ENCODE measurements around the gene SESN3.
A peak's percentile ranks its signal among the peaks of the same experiment; 100 is the strongest.

Gene SESN3

GRCh38 chr11:95147364-95147905 lies 83.6 kb downstream of the SESN3 start (continued):
- TF ChIP-seq ZNF292 (tag by site-specific recombination; IDR thresholded peaks at IDR 0.05; ENCODE audit: borderline replicate concordance, low read depth) (no peak), SCRT2 (tag by site-specific recombination; IDR thresholded peaks at IDR 0.05) (no peak), ZNF600 (tag by site-specific recombination; IDR thresholded peaks at IDR 0.05) (peak; percentile 69)

DNA sequence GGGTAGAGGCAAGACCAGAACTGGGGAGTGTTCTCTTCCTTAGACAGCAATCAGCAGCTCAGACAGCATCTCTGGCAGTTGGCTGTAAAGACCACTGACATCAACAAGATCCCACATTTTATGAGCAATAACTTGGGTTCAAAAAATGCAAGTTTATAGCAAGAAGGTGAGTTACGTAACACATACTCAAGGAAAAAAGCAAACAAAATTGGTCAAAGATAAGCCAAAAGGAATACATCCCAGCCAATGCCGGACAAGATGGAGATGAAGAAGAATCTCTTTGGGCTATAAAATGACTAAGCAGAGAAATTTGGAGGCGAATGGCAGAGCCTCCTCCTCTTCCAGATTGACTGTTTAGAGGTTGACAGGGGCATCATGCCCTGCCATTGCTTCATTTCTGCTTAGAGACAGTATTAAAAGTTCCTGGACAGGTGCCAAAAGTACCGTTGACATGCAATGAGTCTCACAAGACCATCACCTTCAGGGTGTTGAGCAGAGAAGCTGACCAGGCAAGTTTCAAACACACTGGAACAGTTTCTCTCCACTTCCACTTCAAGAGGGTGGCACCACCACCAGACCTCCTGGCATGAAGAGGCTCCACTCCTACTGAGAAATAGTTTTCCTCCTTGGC lies 85.5 kb downstream of the SESN3 start:
- TF ChIP-seq ZNF138 (tag by site-specific recombination; IDR thresholded peaks at IDR 0.05; ENCODE audit: borderline replicate concordance) (no peak), HOXA7 (CRISPR knock-in tag; IDR thresholded peaks at IDR 0.05; ENCODE audit: borderline replicate concordance) (no peak), ZFP3 (tag by site-specific recombination; IDR thresholded peaks at IDR 0.05; ENCODE audit: low read depth) (no peak), ZSCAN4 (tag by site-specific recombination; IDR thresholded peaks at IDR 0.05) (no peak), ZNF202 (tag by site-specific recombination; IDR thresholded peaks at IDR 0.05; ENCODE audit: borderline replicate concordance) (no peak), ZNF777 (tag by site-specific recombination; IDR thresholded peaks at IDR 0.05; ENCODE audit: borderline replicate concordance) (no peak)
- ChIA-PET CTCF (interaction anchor here (1.1 kb wide), 1 partner anchor 55 kb away, joined by 3 read pairs; no protein-coding TSS in a partner anchor), POLR2A (no interaction called here)
- H3K4me1 ChIP-seq (ENCODE audit: control insufficient read depth, insufficient read depth, low read length), result no peaks in the 10 kb centered on the region; the same call in 1 of the 2 replicates
- no peak overlapping the region for H3K4me3 ChIP-seq (ENCODE audit: low read depth, low read length)
- H3K27ac ChIP-seq (ENCODE audit: extremely low read depth, low read depth, low read length), result no peak overlapping the region
- no peaks in the 10 kb centered on the region for H3K36me3 ChIP-seq (ENCODE audit: control insufficient read depth in 2 of 2, insufficient read depth in 1 of 2, low read length in 2 of 2)
- H3K9me3 ChIP-seq (ENCODE audit: control insufficient read depth, insufficient read depth, low read depth, low read length), result no peaks in the 10 kb centered on the region

- Histone ChIP-seq H3K9me3 (ENCODE audit: control insufficient read depth, insufficient read depth, low read depth, low read length) (no peaks in the 10 kb centered on the region), H3K4me1 (ENCODE audit: control insufficient read depth, insufficient read depth, low read length) (no peaks in the 10 kb centered on the region; the same call in 1 of the 2 replicates), H3K36me3 (ENCODE audit: control insufficient read depth in 2 of 2, insufficient read depth in 1 of 2, low read length in 2 of 2) (no peaks in the 10 kb centered on the region), H3K4me3 (ENCODE audit: low read depth, low read length) (no peak overlapping the region), H3K27ac (ENCODE audit: extremely low read depth, low read depth, low read length) (no peak overlapping the region)
- ChIA-PET POLR2A (no interaction called here), CTCF (no interaction called here)
- TF ChIP-seq ZNF596 (tag by site-specific recombination; IDR thresholded peaks at IDR 0.05) (no peak), ZNF623 (tag by site-specific recombination; IDR thresholded peaks at IDR 0.05) (no peak), PRDM2 (tag by site-specific recombination; IDR thresholded peaks at IDR 0.05; ENCODE audit: borderline replicate concordance) (no peak), TCF7L2 (IDR thresholded peaks at IDR 0.05; ENCODE audit: borderline replicate concordance, low read depth, low read length) (no peak), ZNF114 (tag by site-specific recombination; IDR thresholded peaks at IDR 0.05) (no peak), ZBTB20 (tag by site-specific recombination; IDR thresholded peaks at IDR 0.05) (no peak), ZNF24 (tag by site-specific recombination; IDR thresholded peaks at IDR 0.05) (no peak), ZFHX2 (tag by site-specific recombination; conservative IDR thresholded peaks at IDR 0.05) (no peak), ZBTB48 (tag by site-specific recombination; IDR thresholded peaks at IDR 0.05) (no peak), SP7 (tag by site-specific recombination; IDR thresholded peaks at IDR 0.05) (no peak), ATF2 (tag by site-specific recombination; IDR thresholded peaks at IDR 0.05; ENCODE audit: low read depth) (no peak), ZNF26 (tag by site-specific recombination; IDR thresholded peaks at IDR 0.05) (no peak)
These were observed 86.4 kb downstream of the SESN3 start for GRCh38 chr11:95144313-95145235.

Data from HEK293 (cell line).